Limb (tissue), 2 donors: Measurements from ENCODE around the gene CTPS1.
A peak's percentile ranks its signal among the peaks of the same experiment; 100 is the strongest.

Experiments used
- DNase-seq, 2 donors: peaks; one replicate each; pipeline ENCODE4 v3.0.0-alpha.2; 2016; ENCODE audit errors: extremely low spot score in 2 of 2

The CTPS1 gene, protein sequence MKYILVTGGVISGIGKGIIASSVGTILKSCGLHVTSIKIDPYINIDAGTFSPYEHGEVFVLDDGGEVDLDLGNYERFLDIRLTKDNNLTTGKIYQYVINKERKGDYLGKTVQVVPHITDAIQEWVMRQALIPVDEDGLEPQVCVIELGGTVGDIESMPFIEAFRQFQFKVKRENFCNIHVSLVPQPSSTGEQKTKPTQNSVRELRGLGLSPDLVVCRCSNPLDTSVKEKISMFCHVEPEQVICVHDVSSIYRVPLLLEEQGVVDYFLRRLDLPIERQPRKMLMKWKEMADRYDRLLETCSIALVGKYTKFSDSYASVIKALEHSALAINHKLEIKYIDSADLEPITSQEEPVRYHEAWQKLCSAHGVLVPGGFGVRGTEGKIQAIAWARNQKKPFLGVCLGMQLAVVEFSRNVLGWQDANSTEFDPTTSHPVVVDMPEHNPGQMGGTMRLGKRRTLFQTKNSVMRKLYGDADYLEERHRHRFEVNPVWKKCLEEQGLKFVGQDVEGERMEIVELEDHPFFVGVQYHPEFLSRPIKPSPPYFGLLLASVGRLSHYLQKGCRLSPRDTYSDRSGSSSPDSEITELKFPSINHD

DNA sequence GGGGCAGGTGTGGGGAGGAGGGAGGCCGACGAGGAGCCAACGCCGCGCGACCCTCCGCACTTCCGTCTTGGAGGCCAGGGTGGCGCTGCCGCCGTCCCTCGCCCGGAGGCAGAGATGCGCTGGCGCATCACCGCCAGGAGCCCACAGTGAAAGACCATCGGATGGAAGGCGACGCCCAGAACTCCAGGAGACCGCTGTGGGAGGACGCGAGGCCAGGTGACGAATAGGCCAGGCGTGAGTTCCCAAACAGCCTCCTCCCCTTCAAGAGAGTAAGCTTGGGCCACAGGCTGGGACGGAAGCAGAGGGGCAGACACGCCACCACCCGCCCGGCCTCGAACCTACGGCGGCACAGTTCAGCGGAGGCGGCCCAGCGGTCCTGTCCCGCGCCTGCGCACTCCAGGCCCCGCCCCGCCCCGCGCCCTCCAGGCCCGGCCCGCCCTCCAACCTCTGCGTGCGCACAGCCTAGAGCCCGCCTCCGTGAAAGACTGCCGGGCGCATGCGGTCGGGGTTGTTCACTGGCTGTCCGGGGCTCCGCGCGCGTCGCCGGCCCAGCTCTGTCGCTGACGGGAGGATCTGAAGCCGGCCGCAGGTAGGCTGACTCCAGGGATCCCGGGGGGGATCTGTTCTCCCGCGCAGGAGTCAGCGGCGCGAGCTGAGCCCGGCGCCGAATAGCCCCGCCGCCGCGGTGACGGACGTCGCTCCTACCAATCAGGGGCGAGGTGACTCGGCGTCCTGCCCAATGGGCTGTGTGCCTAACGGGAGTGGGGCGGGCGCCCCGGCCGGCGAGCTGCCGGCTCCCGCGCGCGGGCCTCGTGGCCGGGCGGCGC is at the start of gene CTPS1:
TSS of gene CTPS1 (plus strand) at position 456 of the 827 bp plus-strand sequence. CDS start 3,595 bp downstream, outside the sequence.
- peak; percentile 94 to 98 for DNase-seq

DNA sequence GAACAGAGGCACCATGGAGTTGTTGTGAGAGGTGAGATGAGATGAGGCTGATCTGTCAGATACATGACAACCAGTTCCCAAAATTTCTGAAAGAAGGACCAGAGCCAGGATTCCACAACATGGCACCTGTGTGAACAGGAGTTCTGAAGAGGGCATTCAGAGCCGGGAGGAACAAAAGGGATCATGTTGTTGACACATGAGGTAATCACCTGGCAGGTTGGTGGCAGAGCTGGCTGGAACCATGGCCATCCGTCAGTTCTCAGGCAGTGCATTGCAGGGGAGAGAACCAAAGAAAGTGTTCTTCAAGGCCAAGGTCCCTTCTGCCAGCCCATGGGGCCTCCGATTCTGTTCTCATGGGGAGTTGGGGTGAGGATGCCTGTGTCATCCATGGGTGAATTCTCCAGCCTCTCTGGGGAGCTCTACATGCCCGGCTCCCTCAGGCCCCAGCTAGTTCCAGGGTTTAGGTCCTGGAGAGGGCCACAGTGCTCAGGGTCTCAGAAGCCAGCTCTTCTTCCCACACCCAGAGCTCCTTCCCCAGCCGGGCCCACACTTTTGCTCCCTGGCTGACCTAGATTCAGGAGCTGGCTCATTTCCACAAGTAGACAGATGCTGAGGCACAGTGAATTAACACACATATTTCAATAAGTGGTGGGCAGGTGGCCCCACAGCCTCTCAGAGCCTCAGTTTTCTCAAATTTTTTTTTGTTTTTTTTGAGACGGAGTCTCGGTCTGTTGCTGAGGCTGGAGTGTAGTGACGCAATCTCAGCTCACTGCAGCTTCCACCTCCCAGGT is 49.1 kb upstream of the CTPS1 start:
- DNase-seq: no peak

DNA sequence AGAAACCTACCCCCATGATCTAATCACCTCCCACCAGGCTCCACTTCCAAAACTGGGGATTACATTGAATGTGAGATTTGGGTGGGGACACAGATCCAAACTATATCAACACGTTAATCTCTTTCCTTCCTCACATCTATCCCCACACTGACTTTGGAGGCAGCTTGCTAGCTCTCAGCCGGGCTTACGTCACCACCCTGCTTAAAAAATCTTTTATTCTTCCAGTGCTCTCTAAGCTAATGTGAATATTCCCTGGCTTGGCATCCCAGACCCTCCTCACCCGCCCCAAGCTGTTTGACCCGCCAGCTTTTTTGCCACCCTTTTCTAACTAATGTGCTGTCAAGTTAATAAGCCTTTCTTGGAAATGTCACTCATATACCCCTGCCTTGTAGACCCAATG is 47.9 kb upstream of the CTPS1 start:
- no peak for DNase-seq

DNA sequence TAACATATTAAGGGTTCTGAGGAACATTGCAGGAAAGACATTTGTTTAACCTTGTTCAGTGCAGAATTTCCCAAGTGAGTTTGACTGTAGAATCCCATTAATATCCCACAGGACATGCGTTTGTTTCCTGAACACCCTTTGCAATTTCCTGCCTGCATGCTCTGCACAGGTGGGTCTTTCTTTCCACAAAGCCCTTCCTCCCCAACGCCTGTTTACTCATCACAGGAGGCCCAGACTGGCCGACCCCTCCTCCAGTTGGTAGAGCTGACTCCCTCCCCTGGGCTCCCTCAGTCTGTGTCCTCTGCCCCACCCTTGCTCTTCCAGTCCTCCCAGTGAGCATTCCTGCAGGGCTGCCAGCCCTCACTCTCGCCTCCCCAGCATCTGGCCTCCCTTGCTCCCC is 47.5 kb upstream of the CTPS1 start:
- no peak for DNase-seq

DNA sequence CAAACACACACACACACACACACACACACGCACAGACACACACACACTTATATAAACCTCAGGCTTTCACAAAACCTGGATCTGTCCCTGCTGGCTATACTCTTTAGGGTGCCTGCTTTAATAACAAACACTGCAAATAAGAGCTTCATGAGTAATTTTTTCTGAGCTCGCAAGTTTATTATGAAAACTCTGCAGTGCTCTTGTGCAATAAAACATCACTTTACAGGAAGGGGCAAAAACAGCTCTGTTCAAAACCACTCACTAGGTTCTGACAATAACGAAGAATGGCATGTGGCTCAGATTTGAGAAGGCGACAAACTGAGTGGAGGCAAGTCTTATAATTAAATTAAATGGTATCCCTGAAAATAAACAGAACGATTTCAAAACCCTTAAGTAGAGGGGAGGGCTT is 42.6 kb upstream of the CTPS1 start:
- no peak for DNase-seq

DNA sequence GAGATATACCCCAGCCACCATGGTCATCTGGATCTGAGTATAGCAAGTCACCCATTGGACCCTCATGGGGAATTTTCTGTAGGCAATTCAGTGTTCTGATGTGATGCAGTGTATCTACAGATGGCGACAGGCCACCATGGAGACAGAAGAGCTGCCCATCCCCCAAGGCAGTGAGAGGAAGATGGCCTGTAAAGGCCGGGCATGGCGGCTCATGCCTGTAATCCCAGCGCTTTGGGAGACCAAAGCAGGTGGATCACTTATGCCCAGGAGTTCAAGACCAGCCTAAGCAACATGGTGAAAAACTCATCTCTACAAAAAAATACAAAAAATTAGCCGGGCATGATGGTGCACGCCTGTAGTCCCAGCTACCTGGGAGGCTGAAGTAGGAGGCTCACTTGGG is 41.1 kb upstream of the CTPS1 start:
- DNase-seq: no peak

DNA sequence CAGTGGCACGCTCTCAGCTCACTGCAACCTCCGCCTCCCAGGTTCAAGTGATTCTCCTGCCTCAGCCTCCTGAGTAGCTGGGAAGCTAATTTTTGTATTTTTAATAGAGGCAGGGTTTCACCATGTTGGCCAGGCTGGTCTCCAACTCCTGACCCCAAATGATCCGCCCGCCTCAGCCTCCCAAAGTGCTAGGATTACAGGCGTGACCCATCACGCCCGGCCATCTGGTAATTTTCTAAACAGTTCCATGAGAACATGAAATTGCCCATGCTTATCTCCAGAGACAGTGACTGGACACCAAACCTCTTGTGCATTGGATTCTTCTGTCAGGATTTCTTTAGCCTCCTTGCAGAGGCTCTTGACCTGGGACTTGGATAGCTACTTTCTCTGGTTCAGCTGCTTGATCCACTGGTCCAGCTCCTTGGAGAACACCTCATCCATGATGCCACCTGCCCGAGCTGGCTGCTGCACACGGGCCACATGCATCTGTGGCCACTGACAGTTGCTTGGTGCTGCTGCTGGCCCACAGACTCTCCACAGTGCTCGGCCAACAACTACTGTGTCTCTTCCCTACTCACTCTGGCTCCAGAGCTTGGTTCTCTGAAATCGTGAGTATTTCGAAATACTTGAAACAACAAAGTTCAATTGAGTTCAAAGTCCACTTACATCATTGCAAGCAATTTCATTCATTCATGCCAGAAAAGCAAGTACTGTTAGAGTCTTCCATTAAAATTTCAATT is 40.0 kb upstream of the CTPS1 start:
- DNase-seq: no peak

DNA sequence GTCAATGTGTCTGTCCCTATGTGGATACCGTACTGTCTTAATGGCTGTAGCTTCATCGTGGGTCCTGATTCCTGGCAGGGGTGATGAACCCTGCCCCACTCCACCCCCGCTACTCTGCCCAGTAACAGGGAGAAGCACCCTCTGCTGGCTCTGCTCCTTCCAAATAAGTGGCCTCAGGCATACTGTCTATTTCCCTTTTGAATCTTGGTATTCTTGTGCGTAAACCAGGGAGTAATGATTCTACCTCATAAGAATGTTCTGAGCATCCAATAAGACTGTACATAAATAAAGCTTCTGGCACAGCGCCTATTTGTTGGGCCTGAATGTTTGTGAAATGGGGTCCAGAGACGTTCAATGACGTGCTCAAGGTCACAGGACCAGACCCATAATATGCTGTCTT is 35.2 kb upstream of the CTPS1 start:
- no peak for DNase-seq

DNA sequence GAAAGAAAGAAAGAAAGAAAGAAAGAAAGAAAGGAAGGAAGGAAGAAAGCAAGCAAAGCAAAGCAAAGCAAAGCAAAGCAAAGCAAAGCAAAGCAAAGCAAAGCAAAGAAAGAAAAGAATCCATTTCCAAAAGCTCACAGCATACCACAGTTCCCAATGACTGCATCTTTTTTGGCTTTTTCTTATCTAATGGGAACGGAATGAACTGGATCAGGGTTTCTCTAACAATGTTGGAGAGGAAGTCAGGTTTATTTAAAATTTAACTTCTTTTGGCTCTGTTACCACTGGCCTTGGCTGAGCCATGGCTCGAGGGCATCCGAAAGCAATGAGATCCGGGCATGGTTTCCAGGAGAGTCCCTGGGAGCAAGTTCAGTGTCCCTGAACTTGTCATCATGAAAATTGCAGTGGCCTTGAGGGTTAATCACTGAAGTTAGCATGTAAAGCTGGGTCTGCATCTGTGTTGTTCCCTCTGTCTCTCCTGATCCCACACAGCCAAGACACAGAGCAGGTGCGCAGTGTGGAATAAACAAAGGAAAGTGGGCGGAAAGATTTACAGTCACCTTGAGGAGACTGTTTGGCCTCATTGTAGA is 34.6 kb upstream of the CTPS1 start:
- DNase-seq: no peak

DNA sequence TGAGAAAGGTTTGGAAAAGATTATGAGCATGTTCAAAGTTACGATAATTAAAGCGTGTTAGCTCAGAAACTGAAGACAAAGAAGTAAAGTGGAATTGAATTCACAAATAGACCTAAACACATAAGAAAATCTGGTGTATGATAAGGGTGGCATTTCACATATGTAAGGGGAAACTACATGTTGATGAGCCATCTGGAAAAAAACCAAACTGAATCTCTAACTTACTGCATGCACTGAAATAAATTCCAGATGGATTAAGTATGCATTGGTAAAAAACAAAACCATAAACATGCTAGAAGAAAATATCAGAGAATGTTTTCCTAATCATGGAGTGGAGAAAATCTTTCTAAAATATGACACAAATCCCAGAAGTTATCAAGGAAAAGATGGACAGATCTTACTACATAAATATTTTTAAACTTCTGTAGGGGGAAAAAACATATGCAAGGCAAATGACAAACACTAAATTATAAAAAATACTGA is 34.0 kb upstream of the CTPS1 start:
- no peak for DNase-seq

DNA sequence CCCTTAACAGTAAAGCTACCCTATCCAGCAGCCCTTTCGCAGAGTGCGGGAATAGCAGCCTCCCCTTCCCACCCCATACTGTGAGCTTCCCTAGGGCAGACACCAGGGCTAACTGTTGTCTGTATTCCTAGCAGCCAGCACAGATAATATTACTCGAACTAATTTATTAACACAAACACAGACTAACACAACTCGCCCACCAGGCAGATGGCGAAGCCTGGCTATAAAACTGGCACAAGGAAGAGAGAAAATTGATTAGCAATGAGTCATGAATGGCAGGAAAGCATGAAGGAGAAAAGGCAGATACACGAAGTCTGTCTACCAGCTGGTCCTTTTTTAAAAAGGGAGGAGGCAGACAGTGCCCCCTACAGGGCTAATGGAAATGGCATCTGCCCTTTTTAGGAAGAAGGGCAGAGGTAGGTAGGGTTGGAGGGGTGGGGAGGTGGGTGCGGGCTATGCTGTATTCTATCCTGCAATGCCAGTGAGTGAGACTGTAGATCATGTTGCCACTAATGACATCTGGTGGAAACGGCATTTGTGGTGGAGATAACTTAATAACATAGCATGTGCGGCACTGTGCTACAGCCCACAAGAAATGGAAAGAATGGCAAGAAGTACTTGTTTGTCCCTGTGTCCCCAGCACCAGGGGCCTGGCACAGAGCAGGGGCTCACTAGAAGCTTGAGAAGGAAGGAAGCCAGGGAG is 30.6 kb upstream of the CTPS1 start:
- peak; percentile 32 to 51 for DNase-seq

DNA sequence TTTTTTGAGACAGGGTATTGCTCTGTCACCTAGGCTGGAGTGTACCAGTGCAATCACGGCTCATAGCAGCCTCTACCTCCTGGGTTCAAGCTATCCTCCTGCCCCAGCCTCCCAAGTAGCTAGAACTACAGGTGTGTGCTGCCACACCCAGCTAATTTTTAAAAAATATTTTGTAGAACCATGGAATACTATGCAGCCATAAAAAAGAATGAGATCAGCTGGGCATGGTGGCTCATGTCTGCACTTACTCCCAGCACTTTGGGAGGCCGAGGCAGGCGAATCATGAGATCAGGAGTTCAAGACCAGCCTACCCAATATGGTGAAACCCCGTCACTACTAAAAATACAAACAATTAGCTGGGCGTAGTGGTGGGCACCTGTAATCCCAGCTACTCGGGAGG is 29.9 kb upstream of the CTPS1 start:
- DNase-seq: no peak

DNA sequence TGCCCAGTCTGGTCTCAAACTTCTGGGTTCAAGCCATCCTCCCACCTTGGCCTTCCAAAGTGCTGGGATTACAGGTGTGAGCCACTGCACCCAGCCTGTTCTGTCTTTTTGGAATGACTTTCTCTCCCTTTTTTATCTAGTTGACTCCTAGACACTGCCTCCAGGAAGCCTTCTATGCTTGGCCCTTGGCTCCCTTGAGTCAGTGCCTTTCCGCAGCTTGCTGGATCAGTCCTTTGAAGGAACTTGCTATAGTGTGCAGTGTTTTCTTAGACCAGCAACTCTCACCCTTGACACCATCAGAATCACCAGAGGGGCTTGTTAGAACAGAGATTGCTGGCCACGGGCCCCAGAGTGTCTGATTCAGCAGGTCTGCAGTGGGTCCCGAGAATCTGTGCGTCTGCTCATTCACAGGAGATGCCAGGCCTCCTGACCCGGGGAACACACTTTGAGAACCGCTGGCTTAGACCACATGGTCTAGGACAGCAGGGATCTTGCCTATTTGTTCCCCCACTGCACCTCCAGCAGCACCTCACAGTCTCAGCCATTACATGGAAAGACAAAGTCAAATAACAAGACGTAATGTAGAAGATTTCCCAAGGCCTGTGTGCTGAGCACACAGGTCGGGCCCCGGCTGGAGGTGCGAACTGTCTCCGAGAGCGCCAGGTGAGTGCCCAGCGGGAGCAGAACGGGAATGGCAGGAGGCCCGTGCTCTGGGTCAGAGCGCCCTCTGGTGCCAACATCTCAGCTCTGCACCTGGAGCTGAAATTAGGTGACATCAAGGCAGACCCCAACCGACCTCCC is 27.4 kb upstream of the CTPS1 start:
- peak in 1 of 2 donors; percentile 80 for DNase-seq

DNA sequence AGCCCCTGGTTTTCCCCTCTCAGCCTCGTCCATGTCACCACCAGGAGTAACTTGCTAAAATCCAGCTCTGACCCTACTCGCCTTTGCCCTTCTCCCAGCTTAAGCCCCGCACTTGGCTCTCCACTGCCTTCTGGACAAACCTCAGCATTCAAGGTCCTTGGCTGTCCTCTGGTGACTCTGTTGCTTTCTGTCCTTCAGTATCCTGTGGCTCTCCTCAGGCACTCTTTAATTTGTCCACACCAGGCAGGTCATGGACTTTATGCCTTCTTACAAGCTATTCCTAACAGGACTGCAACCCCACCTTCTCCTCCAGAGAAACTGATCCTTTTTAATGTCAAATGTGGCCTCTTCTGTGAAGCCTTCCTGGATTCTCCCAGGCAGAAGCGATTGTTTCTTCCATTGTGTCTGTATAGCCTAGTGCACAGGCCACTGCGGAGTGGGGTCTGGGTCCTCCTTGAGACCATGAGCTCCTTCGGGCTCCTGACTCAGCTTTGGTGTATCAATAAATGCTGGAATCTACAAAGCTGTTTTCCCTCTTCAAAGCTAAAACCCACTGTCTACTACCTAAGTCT is 26.7 kb upstream of the CTPS1 start:
- DNase-seq: no peak

DNA sequence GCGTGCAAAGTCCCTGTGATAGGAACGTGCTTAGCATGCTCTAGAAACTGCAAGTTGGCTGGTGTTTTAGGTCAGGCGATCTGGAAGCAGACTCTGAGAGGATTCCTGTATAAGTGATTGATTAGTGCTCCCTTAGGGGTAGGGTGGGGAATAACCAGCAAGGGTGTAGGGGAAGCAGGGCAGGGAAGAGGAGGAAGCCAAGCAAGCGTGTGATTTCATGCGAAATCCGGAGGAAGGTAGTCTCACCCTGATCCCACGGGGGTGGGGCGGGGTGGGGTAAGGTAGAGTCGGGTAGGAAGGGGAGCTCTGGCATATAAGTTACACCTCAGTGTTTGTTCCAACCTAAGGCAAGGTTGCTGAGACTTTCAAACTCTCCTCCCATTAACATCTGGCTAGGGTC is 24.9 kb upstream of the CTPS1 start:
- no peak for DNase-seq

DNA sequence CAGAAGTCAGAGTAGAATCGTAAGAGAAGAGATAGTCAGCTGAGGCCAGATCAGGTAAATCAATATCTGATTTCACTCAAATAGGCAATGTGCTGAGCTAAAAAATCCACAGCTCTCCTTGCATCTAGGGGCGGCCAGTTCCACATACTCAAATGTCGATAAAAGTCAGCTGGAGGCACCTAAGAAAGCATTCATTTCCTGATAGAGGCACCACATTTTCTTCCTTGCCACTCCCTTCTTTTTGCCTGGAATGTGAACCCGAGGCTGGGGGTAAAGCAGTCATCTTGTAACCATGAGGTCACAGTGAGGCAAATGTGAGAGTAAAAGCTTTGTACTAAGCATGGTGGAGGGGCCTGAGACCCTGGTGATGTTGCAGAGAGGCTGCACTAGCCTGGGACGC is 24.2 kb upstream of the CTPS1 start:
- DNase-seq: no peak

DNA sequence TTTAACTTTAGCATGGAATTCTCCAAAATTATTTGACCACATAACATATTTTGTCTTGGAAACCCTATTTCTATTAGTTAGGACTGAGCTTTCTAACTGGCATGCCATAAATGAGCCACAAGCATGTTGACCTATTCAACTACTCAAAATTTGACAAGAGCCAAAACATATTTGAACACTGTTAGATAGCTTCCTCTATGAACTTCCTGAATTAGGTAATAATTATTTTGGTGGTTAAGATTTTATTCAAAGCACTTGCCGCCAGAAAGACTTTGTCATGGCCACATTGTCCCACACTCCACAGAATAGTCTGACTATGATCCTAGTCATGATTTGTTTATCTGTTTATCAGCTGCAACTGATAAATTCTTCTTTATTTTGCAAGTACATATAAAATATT is 23.1 kb upstream of the CTPS1 start:
- DNase-seq: no peak

DNA sequence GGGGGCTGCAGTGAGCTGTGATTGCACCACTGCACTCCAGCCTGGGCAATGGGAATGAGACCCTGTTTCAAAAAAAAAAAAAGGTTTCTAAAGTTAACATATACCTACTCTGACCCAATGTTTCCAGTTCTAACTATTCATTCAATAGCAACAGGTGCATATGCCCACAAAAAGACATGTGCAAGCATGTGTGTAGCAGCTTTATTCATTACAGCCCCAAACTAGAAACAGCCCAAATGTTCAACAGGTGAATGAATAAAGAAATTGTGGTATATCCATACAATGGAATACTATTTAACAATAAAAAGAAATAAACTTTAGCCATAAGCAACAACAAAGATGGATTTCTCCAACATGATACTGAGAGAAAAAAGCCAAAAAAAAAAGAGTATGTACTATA is 21.3 kb upstream of the CTPS1 start:
- no peak for DNase-seq

DNA sequence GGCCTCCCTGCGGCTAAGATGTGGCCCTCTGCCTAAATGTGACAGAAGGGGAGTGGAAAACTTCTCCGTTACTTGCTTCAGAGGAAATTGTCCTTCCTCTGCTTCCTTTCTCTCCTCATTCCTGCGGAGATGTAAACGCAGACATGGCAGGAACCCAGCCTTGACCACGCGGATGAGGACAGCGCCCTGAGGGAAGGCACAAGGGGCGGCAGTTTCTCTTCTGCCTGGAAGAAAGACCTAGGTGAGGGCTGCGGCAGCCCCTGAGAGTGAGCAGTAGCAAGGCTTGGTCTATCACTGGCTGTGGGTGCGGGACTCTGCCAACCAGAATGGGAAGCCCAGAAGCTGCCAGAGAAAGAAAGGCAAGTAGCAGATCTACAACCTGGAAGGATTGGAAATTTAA is 14.0 kb upstream of the CTPS1 start:
- DNase-seq: no peak
